NK-92 (cell line): Measurements from ENCODE around the gene TUBE1.
"Not testable (repeated sequence)": the region's sequence is repeated elsewhere in the genome, so short reads cannot be mapped to it uniquely, and the experiment has no call there.

Source experiments
- DNase-seq: peaks from one replicate; lab custom pipeline; 2025; ENCODE audit not compliant: unreplicated experiment; lab: John Stamatoyannopoulos, UW

The TUBE1 gene

GRCh38 chr6:112087136-112087911 is at the start of gene TUBE1, which contains the start of gene FAM229B:
TUBE1 (minus strand) TSS chr6:112087482; CDS start chr6:112087434, 48 bp downstream.
FAM229B (plus strand) TSS chr6:112087591; CDS start chr6:112099284, 11,693 bp downstream.
- peak; percentile 66 for DNase-seq

- no peak for DNase-seq
Measured at GRCh38 chr6:112130878-112131277, 43.6 kb upstream of the TUBE1 start.

GRCh38 chr6:112128208-112128607 is 40.9 kb upstream of the TUBE1 start:
- no peak for DNase-seq

- no peak for DNase-seq
Measured at GRCh38 chr6:112123982-112124381, 36.7 kb upstream of the TUBE1 start.

- no peak for DNase-seq
Measured at GRCh38 chr6:112122756-112123155, 35.5 kb upstream of the TUBE1 start.

- no peak for DNase-seq
Measured at GRCh38 chr6:112118034-112118433, 30.8 kb upstream of the TUBE1 start.

GRCh38 chr6:112117554-112117953 is 30.3 kb upstream of the TUBE1 start:
- no peak for DNase-seq

GRCh38 chr6:112116221-112116620 is 28.9 kb upstream of the TUBE1 start:
- DNase-seq, result no peak

- no peak for DNase-seq
Measured at GRCh38 chr6:112114577-112115223, 27.4 kb upstream of the TUBE1 start.

GRCh38 chr6:112113918-112114317 is 26.6 kb upstream of the TUBE1 start:
- DNase-seq, result no peak

GRCh38 chr6:112113431-112113830 is 26.1 kb upstream of the TUBE1 start:
- DNase-seq, result no peak

- no peak for DNase-seq
Measured at GRCh38 chr6:112109262-112109661, 22.0 kb upstream of the TUBE1 start.

GRCh38 chr6:112106562-112106961 is 19.3 kb upstream of the TUBE1 start:
- DNase-seq, result no peak

GRCh38 chr6:112106026-112106425 is 18.7 kb upstream of the TUBE1 start:
- not testable (repeated sequence) for DNase-seq

GRCh38 chr6:112100561-112100960 is 13.3 kb upstream of the TUBE1 start:
- no peak for DNase-seq

GRCh38 chr6:112096901-112097300 is 9.6 kb upstream of the TUBE1 start:
- no peak for DNase-seq

GRCh38 chr6:112087916-112088315 is 634 bp upstream of the TUBE1 start:
- no peak for DNase-seq

- DNase-seq, result no peak
Measured at GRCh38 chr6:112086744-112087135, 542 bp downstream of the TUBE1 start.

GRCh38 chr6:112085286-112086065 is 1.8 kb downstream of the TUBE1 start:
- no peak for DNase-seq

- no peak for DNase-seq
Measured at GRCh38 chr6:112081569-112081968, 5.7 kb downstream of the TUBE1 start.

GRCh38 chr6:112066606-112067005 is 20.7 kb downstream of the TUBE1 start:
- no peak for DNase-seq
